ENCODE measurements around the gene ZNF469. TPM values are rescaled to one million over a fixed set of nuclear protein-coding genes. Genes with fewer than 3 reads are reported as not detected.
A peak's percentile ranks its signal among the peaks of the same experiment; 100 is the strongest.

Gene ZNF469
- total and polyA plus RNA-seq, 2 of the 13 experiments (the other 11 are each of a cell fraction or from before 2014, with no cell fraction given) = not detected

DNA sequence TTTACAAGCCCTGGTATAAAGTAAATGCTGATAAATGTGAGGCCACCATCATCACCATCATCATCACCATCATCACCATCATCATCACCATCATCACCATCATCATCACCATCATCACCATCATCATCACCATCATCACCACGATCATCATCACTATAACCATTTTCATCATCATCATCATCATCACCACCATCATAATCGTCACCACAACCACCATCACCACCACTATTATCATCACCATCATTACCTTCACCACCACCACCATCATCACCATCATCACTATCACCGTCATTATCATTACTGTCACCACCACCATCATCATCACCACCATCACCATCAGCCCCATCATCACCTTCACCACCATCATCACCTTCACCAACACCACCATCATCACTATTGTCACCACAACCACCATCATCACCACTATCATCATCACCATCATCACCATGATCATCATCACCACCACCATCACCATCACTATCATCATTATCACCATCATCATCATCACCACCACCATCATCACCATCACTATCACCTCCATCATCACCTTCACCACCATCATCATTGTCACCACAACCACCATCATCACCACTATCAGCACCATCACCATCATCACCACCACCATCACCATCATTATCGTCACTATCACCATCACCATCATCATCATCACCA, 16.6 kb upstream of the ZNF469 start:
- POLR2A ChIA-PET = no interaction called here
- Histone ChIP-seq H3K4me2 (ENCODE audit: low read depth, low read length) (no peak overlapping the region), H3K9me3 (ENCODE audit: low read length) (no peaks in the 10 kb centered on the region), H3K4me1 (ENCODE audit: insufficient read depth, low read length) (no peaks in the 10 kb centered on the region), H2AFZ (ENCODE audit: low read length) (no peak overlapping the region), H3K4me3 (replicated peaks in 1 of 3; ENCODE audit: insufficient read depth in 1 of 3, low read depth in 2 of 3, low read length in 3 of 3) (no peak overlapping the region), H3K36me3 (replicated peaks in 1 of 2; ENCODE audit: control insufficient read depth in 1 of 2, insufficient read depth in 2 of 2, low read length in 2 of 2) (no peaks in the 10 kb centered on the region), H3K79me2 (ENCODE audit: insufficient read depth, low read length) (no peaks in the 10 kb centered on the region), H3K27me3 (ENCODE audit: control insufficient read depth in 1 of 2, insufficient read depth in 2 of 2, low read length in 2 of 2) (peaks cover 2 to 17% of the 10 kb centered on the region in 2 experiments; a peak in 3 of 5 replicates), H3K9ac (ENCODE audit: insufficient read depth, low read depth, low read length) (no peak overlapping the region), H4K20me1 (ENCODE audit: insufficient read depth, low read length) (no peaks in the 10 kb centered on the region), H3K27ac (ENCODE audit: extremely low read length, insufficient read depth, low read length) (no peak overlapping the region)
- WGBS (ENCODE audit: low lambda C conversion rate) = under 1% methylated on average over 4 of the region's 4 CpGs
- intact Hi-C loops (cut with micrococcal nuclease; ENCODE audit: unreplicated experiment) = no loop called here
- CTCF ChIA-PET (ENCODE audit: low intra/inter-chr PET ratio, low total read pairs) = no interaction called here
- in situ Hi-C loops (cut with HindIII; ENCODE audit: extremely low pct_ligation_motif_present, low pct_unique_long_range_greater_than_20kb) = no loop called here
- DNase-seq (ENCODE audit: low spot score) (no peak), FAIRE-seq (no peak), ATAC-seq (no peak)
- no TSS peak for BruUV-seq (replicated peaks)
- TF ChIP-seq ZNF788 (CRISPR knock-in tag; IDR thresholded peaks at IDR 0.05; ENCODE audit: borderline replicate concordance) (no peak), CREB1 (IDR thresholded peaks at IDR 0.05) (peak; percentile 97), CREB1 (CRISPR knock-in tag; IDR thresholded peaks at IDR 0.05) (no peak), KAT7 (CRISPR knock-in tag; IDR thresholded peaks at IDR 0.05; ENCODE audit: borderline replicate concordance) (no peak), FOXP1 (IDR thresholded peaks at IDR 0.05) (peak; percentile 22; the same call in 1 of the 2 replicates), FOXP1 (CRISPR knock-in tag; IDR thresholded peaks at IDR 0.05) (no peak), ATF7 (IDR thresholded peaks at IDR 0.05) (peak; percentile 43; the same call in 1 of the 2 replicates), ATF7 (CRISPR knock-in tag; IDR thresholded peaks at IDR 0.05) (no peak), ZNF207 (IDR thresholded peaks at IDR 0.05; ENCODE audit: borderline replicate concordance) (0 out of 2 replicates have a peak, but pooled peaks have one; percentile 17), PLRG1 (conservative IDR thresholded peaks at IDR 0.05) (0 out of 2 replicates have a peak, but pooled peaks have one; percentile 15)

DNA sequence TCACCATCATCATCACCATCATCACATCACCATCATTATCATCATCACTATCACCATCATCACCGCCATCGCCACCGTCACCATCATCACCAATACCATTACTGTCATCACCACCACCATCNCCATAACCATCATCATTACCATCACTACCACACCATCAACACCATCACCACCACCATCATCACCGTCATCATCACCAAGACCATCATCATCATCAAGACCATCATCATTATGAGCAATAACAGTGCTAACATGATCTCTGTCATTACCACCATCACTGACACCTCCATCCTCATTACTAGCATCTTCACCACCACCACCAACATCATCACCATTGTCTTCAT, 16.1 kb upstream of the ZNF469 start:
- no peak overlapping the region for H3K4me3 ChIP-seq (replicated peaks in 1 of 3; ENCODE audit: insufficient read depth in 1 of 3, low read depth in 2 of 3, low read length in 3 of 3)
- WGBS (ENCODE audit: low lambda C conversion rate) = 37% methylated on average over 4 of the region's 4 CpGs
- no peak overlapping the region for H3K27ac ChIP-seq (ENCODE audit: extremely low read length, insufficient read depth, low read length)
- in situ Hi-C loops (cut with HindIII; ENCODE audit: extremely low pct_ligation_motif_present, low pct_unique_long_range_greater_than_20kb) (no loop called here), intact Hi-C loops (cut with micrococcal nuclease; ENCODE audit: unreplicated experiment) (no loop called here)
- TF ChIP-seq PHB2 (IDR thresholded peaks at IDR 0.05; ENCODE audit: partially characterized antibody) = peak; percentile 18
- TF ChIP-seq CREB1 (IDR thresholded peaks at IDR 0.05) = peak; percentile 97
- TF ChIP-seq CREB1 (CRISPR knock-in tag; IDR thresholded peaks at IDR 0.05) = no peak
- TF ChIP-seq FOXP1 (IDR thresholded peaks at IDR 0.05) = peak; percentile 38; the same call in 1 of the 2 replicates
- TF ChIP-seq FOXP1 (CRISPR knock-in tag; IDR thresholded peaks at IDR 0.05) = no peak
- TF ChIP-seq MAFG (CRISPR knock-in tag; IDR thresholded peaks at IDR 0.05) = no peak
- TF ChIP-seq, protein P1, sequence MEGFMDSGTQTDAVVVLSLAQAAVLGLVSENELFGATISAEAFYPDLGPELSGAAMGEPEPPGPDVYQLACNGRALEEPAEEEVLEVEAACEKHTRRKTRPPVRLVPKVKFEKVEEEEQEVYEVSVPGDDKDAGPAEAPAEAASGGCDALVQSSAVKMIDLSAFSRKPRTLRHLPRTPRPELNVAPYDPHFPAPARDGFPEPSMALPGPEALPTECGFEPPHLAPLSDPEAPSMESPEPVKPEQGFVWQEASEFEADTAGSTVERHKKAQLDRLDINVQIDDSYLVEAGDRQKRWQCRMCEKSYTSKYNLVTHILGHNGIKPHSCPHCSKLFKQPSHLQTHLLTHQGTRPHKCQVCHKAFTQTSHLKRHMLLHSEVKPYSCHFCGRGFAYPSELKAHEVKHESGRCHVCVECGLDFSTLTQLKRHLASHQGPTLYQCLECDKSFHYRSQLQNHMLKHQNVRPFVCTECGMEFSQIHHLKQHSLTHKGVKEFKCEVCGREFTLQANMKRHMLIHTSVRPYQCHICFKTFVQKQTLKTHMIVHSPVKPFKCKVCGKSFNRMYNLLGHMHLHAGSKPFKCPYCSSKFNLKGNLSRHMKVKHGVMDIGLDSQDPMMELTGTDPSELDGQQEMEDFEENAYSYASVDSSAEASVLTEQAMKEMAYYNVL (CRISPR knock-in tag; IDR thresholded peaks at IDR 0.05; ENCODE audit: borderline replicate concordance) = no peak
- TF ChIP-seq ZNF282 (IDR thresholded peaks at IDR 0.05; ENCODE audit: partially characterized antibody) = peak; percentile 90
- no peak for TF ChIP-seq ZNF644 (CRISPR knock-in tag; IDR thresholded peaks at IDR 0.05; ENCODE audit: low read depth)
- peak; percentile 34; the same call in 1 of the 2 replicates for TF ChIP-seq ATF7 (IDR thresholded peaks at IDR 0.05)
- TF ChIP-seq ATF7 (CRISPR knock-in tag; IDR thresholded peaks at IDR 0.05) = no peak
- TF ChIP-seq NBN (conservative IDR thresholded peaks at IDR 0.05) = 0 out of 2 replicates have a peak, but pooled peaks have one; percentile 53
- peak; percentile 52; the same call in 1 of the 2 replicates for TF ChIP-seq SP1 (IDR thresholded peaks at IDR 0.05)
- TF ChIP-seq SP1 (CRISPR knock-in tag; IDR thresholded peaks at IDR 0.05) = no peak
- no peak for TF ChIP-seq ZFYVE20 (CRISPR knock-in tag; IDR thresholded peaks at IDR 0.05; ENCODE audit: borderline replicate concordance, low read depth)
- no peak for TF ChIP-seq NR2F2 (IDR thresholded peaks at IDR 0.05; ENCODE audit: borderline replicate concordance, low read depth)
- TF ChIP-seq FOXK2 (IDR thresholded peaks at IDR 0.05) = peak; percentile 27; the same call in 1 of the 2 replicates
- no peaks in the 10 kb centered on the region for H3K4me1 ChIP-seq (ENCODE audit: insufficient read depth, low read length)
- H3K36me3 ChIP-seq (replicated peaks in 1 of 2; ENCODE audit: control insufficient read depth in 1 of 2, insufficient read depth in 2 of 2, low read length in 2 of 2) = no peaks in the 10 kb centered on the region
- H3K9ac ChIP-seq (ENCODE audit: insufficient read depth, low read depth, low read length) = no peak overlapping the region
- no peak overlapping the region for H3K4me2 ChIP-seq (ENCODE audit: low read depth, low read length)
- BruUV-seq (replicated peaks) = no TSS peak
- no peaks in the 10 kb centered on the region for H4K20me1 ChIP-seq (ENCODE audit: insufficient read depth, low read length)
- no peak for ATAC-seq
- DNase-seq (ENCODE audit: low spot score) = no peak
- POLR2A ChIA-PET = no interaction called here
- no peak overlapping the region for H2AFZ ChIP-seq (ENCODE audit: low read length)
- FAIRE-seq = no peak
- H3K79me2 ChIP-seq (ENCODE audit: insufficient read depth, low read length) = no peaks in the 10 kb centered on the region
- H3K27me3 ChIP-seq (ENCODE audit: control insufficient read depth in 1 of 2, insufficient read depth in 2 of 2, low read length in 2 of 2) = peaks cover 2 to 16% of the 10 kb centered on the region in 2 experiments; a peak in 3 of 5 replicates
- H3K9me3 ChIP-seq (ENCODE audit: low read length) = peaks cover 3% of the 10 kb centered on the region
- CTCF ChIA-PET (ENCODE audit: low intra/inter-chr PET ratio, low total read pairs) = no interaction called here
